HG02798 (cell line): ENCODE measurements around the gene DMRTB1.

ENCODE experiments used
- ATAC-seq: cut with Tn5 transposase; IDR thresholded peaks from one replicate; pipeline ENCODE4 v1.9.1; 2021; ENCODE audit warnings: mild to moderate bottlenecking; ENCODE audit not compliant: unreplicated experiment, poor library complexity

Gene DMRTB1

GRCh38 chr1:53484705-53485477 lies 25.7 kb downstream of the DMRTB1 start:
- ATAC-seq: no peak

GRCh38 chr1:53485478-53486394 lies 26.5 kb downstream of the DMRTB1 start:
- peak; percentile 53 for ATAC-seq

GRCh38 chr1:53486395-53487026 lies 27.3 kb downstream of the DMRTB1 start:
- ATAC-seq: no peak

GRCh38 chr1:53490351-53490750 lies 31.2 kb downstream of the DMRTB1 start:
- no peak for ATAC-seq

GRCh38 chr1:53495633-53496345 lies 36.6 kb downstream of the DMRTB1 start:
- no peak for ATAC-seq

GRCh38 chr1:53498555-53499131 lies 39.4 kb downstream of the DMRTB1 start:
- ATAC-seq: no peak

- ATAC-seq: no peak
These were observed 40.3 kb downstream of the DMRTB1 start for GRCh38 chr1:53499257-53500203.

GRCh38 chr1:53500204-53501064 lies 41.2 kb downstream of the DMRTB1 start:
- no peak for ATAC-seq

- no peak for ATAC-seq
These were observed 42.1 kb downstream of the DMRTB1 start for GRCh38 chr1:53501065-53502005.

GRCh38 chr1:53502641-53503432 lies 43.6 kb downstream of the DMRTB1 start:
- no peak for ATAC-seq

- ATAC-seq: no peak
These were observed 44.4 kb downstream of the DMRTB1 start for GRCh38 chr1:53503433-53504217.

GRCh38 chr1:53504901-53505300 lies 45.7 kb downstream of the DMRTB1 start:
- ATAC-seq: no peak

GRCh38 chr1:53505401-53505800 lies 46.2 kb downstream of the DMRTB1 start:
- ATAC-seq: no peak

GRCh38 chr1:53505891-53506290 lies 46.7 kb downstream of the DMRTB1 start:
- ATAC-seq: no peak

- no peak for ATAC-seq
These were observed 47.3 kb downstream of the DMRTB1 start for GRCh38 chr1:53506355-53507050.
